Measurements from ENCODE around the gene HDAC4.

GRCh38 chr2:239365071-239365781, 35.6 kb downstream of the HDAC4 start:
- TF ChIP-seq GATA2 (IDR thresholded peaks at IDR 0.05; ENCODE audit: low read depth, low read length) = no peak
- TF ChIP-seq GATA3 (IDR thresholded peaks at IDR 0.05; ENCODE audit: low read depth, low read length) = no peak

Data from SH-SY5Y (cell line).